GM12878 (cell line): ENCODE results near the gene PRICKLE3.
A peak's percentile ranks its signal among the peaks of the same experiment; 100 is the strongest.

Experiments
- CHD1 ChIP-seq: IDR thresholded peaks from 2 replicates; pipeline ENCODE4 v1.6.1; 2012; ENCODE audit warnings: low read depth, low read length, improper control_type of control experiment
- CTCF ChIP-seq, 3 experiments: IDR thresholded peaks in 2 of 3; conservative IDR thresholded peaks in 1 of 3; 2 replicates each; pipeline ENCODE4 v1.5.1; 2011; ENCODE audit warnings: low read depth in 3 of 3, low read length in 3 of 3, mild to moderate bottlenecking in 3 of 3, control low read depth in 2 of 3, moderate library complexity in 2 of 3, inconsistent platforms in 1 of 3, mixed read lengths in 1 of 3; ENCODE audit not compliant: control insufficient read depth in 2 of 3, insufficient read depth in 1 of 3; ENCODE audit errors: extremely low read depth in 1 of 3
- MTA3 ChIP-seq: IDR thresholded peaks from 2 replicates; pipeline ENCODE4 v1.6.1; 2012; ENCODE audit warnings: low read length, inconsistent platforms, borderline replicate concordance
- POLR2A ChIP-seq: IDR thresholded peaks from 2 replicates; pipeline ENCODE4 v1.6.1; 2011; ENCODE audit warnings: low read depth, mild to moderate bottlenecking, low read length
- POLR2AphosphoS5 ChIP-seq: IDR thresholded peaks from 2 replicates; pipeline ENCODE4 v1.6.1; 2011; ENCODE audit warnings: mild to moderate bottlenecking, low read length, inconsistent platforms
- TAF1 ChIP-seq: IDR thresholded peaks from 2 replicates; pipeline ENCODE4 v1.6.1; 2011; ENCODE audit warnings: mild to moderate bottlenecking, low read depth, low read length, borderline replicate concordance

- TF ChIP-seq CTCF (IDR thresholded peaks at IDR 0.05 in 2 of 3, conservative IDR thresholded peaks at IDR 0.05 in 1 of 3; ENCODE audit: control insufficient read depth in 2 of 3, extremely low read depth in 1 of 3, insufficient read depth in 1 of 3, low read depth in 3 of 3, low read length in 3 of 3) (no peak), POLR2AphosphoS5 (peak; percentile 74), CHD1 (no peak), POLR2A (peak; percentile 86), MTA3 (no peak), TAF1 (0 out of 2 replicates have a peak, but pooled peaks have one; percentile 35)
Measured at GRCh38 chrX:49190821-49191573, 4.8 kb upstream of the PRICKLE3 start.
